OCI-LY7 (cell line): ENCODE data around the gene MACROD2. TPM values are rescaled to one million over a fixed set of nuclear protein-coding genes. Genes with fewer than 3 reads are reported as not detected.

Source experiments
- BruUV-seq: library from RNA; stranded (reverse); fragments of 400-500 nt; replicated peaks from 2 replicates; lab custom pipeline; 2021; lab: Mats Ljungman, UMichigan
- CTCF ChIA-PET: fragments of 300-600 bp; sonication (Branson Sonifier 250); formaldehyde crosslinking; loops from one replicate; lab custom pipeline; 2022; ENCODE audit warnings: antibody characterized with exemption; ENCODE audit not compliant: unreplicated experiment; lab: Charles Lee
- POLR2A ChIA-PET: fragments of 300-600 bp; sonication (Branson Sonifier 250); formaldehyde crosslinking; loops from one replicate; lab custom pipeline; 2022; ENCODE audit warnings: antibody characterized with exemption; lab: Charles Lee
- DNase-seq: peaks from one replicate; pipeline ENCODE4 v3.0.0-alpha.2; 2015; ENCODE audit warnings: low spot score
- H2AFZ ChIP-seq: fragments of 200-600 bp; sonication (generic), shearing (Covaris generic); 2 replicates; pipeline ENCODE4 v1.6.1; 2014; ENCODE audit warnings: mild to moderate bottlenecking, antibody characterized with exemption, low read length, moderate library complexity
- H3K27ac ChIP-seq: fragments of 200-600 bp; sonication (generic); 2 replicates; pipeline ENCODE4 v1.5.1; 2014; ENCODE audit warnings: mixed run types, low read depth, mild to moderate bottlenecking, moderate library complexity, low read length, inconsistent platforms; ENCODE audit not compliant: poor library complexity, severe bottlenecking
- H3K36me3 ChIP-seq: fragments of 200-600 bp; sonication (generic); 2 replicates; pipeline ENCODE4 v1.6.1; 2014; ENCODE audit warnings: mild to moderate bottlenecking, antibody characterized with exemption, low read length, moderate library complexity, mixed read lengths; ENCODE audit not compliant: insufficient read depth
- H3K4me1 ChIP-seq: fragments of 200-600 bp; sonication (generic); 2 replicates; pipeline ENCODE4 v1.5.1; 2014; ENCODE audit warnings: mild to moderate bottlenecking, low read length; ENCODE audit not compliant: insufficient read depth, poor library complexity, severe bottlenecking
- H3K4me2 ChIP-seq: fragments of 200-600 bp; sonication (generic); 2 replicates; pipeline ENCODE4 v1.6.1; 2014; ENCODE audit warnings: mild to moderate bottlenecking, low read length
- H3K4me3 ChIP-seq: fragments of 200-600 bp; sonication (generic); 2 replicates; pipeline ENCODE4 v1.5.1; 2014; ENCODE audit warnings: mild to moderate bottlenecking, low read depth, low read length; ENCODE audit not compliant: poor library complexity, severe bottlenecking
- H3K79me2 ChIP-seq: fragments of 200-600 bp; sonication (generic); 2 replicates; pipeline ENCODE4 v1.6.1; 2016; ENCODE audit warnings: low read depth, mild to moderate bottlenecking, low read length, moderate library complexity, mixed read lengths; ENCODE audit not compliant: insufficient read depth
- H3K9me2 ChIP-seq: fragments of 200-600 bp; sonication (generic); 2 replicates; pipeline ENCODE4 v1.6.1; 2016; ENCODE audit warnings: mild to moderate bottlenecking, low read length, mixed read lengths; ENCODE audit not compliant: insufficient read depth
- H3K9me3 ChIP-seq: fragments of 200-600 bp; sonication (generic); 2 replicates; pipeline ENCODE4 v1.6.1; 2014; ENCODE audit warnings: mild to moderate bottlenecking, mixed run types, low read length, mixed read lengths
- H4K20me1 ChIP-seq: fragments of 200-600 bp; sonication (generic); 2 replicates; pipeline ENCODE4 v1.6.1; 2014; ENCODE audit warnings: mild to moderate bottlenecking, antibody characterized with exemption, low read length, moderate library complexity, mixed read lengths; ENCODE audit not compliant: insufficient read depth
- CTCF ChIP-seq: fragments of 200-600 bp; sonication (generic); conservative IDR thresholded peaks from 2 replicates; pipeline ENCODE4 v1.5.1; 2014; ENCODE audit warnings: mild to moderate bottlenecking, antibody characterized with exemption, low read length, moderate library complexity, mixed read lengths
- EZH2phosphoT487 ChIP-seq: fragments of 200-600 bp; sonication (generic); IDR thresholded peaks from 2 replicates; pipeline ENCODE4 v1.6.1; 2018; ENCODE audit warnings: low read depth, borderline replicate concordance, mild to moderate bottlenecking, mixed run types, antibody characterized with exemption, low read length, moderate library complexity, mixed read lengths
- intact Hi-C: fragments of 100-400 bp; cut with micrococcal nuclease; formaldehyde crosslinking; loops from one replicate; pipeline ENCODE4 v1.10.0; 2022; ENCODE audit not compliant: unreplicated experiment
- total RNA-seq, 2 experiments: library from RNA; depleted of rRNA in 1 of 2; stranded (reverse); fragments of >200 nt in 1 of 2; shearing (Covaris generic) in 1 of 2; gene quantifications; 2 replicates each; pipeline ENCODE4 v1.2.3, GENCODE V29; 2014 to 2022

MACROD2 gene
- total RNA-seq, 2 experiments from 2014 or later: 0.09 to 4.5 TPM

DNA sequence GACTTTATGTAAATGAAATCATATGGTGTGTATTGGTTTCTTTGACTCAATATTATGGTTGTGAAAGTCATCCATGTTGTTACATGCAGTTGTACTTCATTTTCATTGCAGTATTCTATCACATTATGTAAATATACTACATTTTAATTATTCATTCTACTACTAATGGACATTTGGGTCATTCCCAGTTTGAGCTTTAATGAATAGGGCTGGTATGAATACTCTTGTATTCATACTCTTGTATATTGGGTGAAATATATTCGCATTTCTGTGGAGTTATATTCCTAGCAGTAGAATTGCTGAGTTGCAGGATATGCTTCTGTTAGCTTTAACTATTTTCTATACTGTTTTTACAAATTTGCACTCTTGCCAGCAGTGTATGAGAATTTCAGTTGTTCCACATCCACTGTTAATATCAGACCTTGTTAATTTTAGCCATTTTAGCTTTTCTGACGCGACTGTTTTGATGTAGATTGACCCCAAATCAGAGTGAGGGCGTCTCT lies 1633.6 kb downstream of the MACROD2 start:
- POLR2A ChIA-PET: no interaction called here
- Histone ChIP-seq H2AFZ (no peak overlapping the region), H3K27ac (no peak overlapping the region), H3K4me3 (no peak overlapping the region), H3K79me2 (no peaks in the 10 kb centered on the region), H3K4me2 (no peak overlapping the region), H3K9me2 (no peaks in the 10 kb centered on the region), H3K9me3 (no peaks in the 10 kb centered on the region), H3K4me1 (no peaks in the 10 kb centered on the region), H3K36me3 (no peaks in the 10 kb centered on the region), H4K20me1 (no peaks in the 10 kb centered on the region)
- CTCF ChIA-PET: no interaction called here
- TF ChIP-seq CTCF (no peak), EZH2phosphoT487 (no peak)
- no TSS peak for BruUV-seq
- no peak for DNase-seq
- intact Hi-C loops: no loop called here

DNA sequence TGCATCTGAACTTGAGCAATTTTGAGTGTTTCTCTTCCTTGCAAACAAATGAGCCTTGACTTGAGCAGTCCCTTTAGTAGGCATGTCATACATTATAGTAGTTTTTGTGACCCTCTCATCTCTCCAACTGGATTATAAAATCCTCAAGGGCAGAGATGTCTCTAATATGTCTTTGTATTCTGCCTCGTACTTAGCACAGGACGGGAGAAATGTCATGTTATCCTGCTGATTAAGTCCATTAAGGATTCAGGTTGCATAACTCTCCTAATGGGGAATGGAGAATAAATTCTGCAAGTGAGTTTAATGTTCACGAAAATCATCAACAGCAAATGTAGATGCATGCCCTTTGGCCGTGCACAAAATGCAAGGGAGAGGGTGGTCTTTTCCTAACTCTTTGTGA lies 1635.0 kb downstream of the MACROD2 start:
- no peaks in the 10 kb centered on the region for H3K36me3 ChIP-seq
- ChIA-PET CTCF (no interaction called here), POLR2A (no interaction called here)
- no peaks in the 10 kb centered on the region for H3K9me2 ChIP-seq
- DNase-seq: no peak
- no peaks in the 10 kb centered on the region for H3K79me2 ChIP-seq
- no peaks in the 10 kb centered on the region for H4K20me1 ChIP-seq
- no peaks in the 10 kb centered on the region for H3K9me3 ChIP-seq
- H2AFZ ChIP-seq: no peak overlapping the region
- H3K4me3 ChIP-seq: no peak overlapping the region
- H3K27ac ChIP-seq: no peak overlapping the region
- no TSS peak for BruUV-seq
- no peak overlapping the region for H3K4me2 ChIP-seq
- TF ChIP-seq EZH2phosphoT487: no peak
- no peak for TF ChIP-seq CTCF
- H3K4me1 ChIP-seq: no peaks in the 10 kb centered on the region
- intact Hi-C loops: no loop called here

GRCh38 chr20:15632680-15633079 lies 1637.4 kb downstream of the MACROD2 start:
- H3K27ac ChIP-seq: no peak overlapping the region
- TF ChIP-seq CTCF (no peak), EZH2phosphoT487 (no peak)
- H3K79me2 ChIP-seq: no peaks in the 10 kb centered on the region
- H3K36me3 ChIP-seq: no peaks in the 10 kb centered on the region
- ChIA-PET POLR2A (no interaction called here), CTCF (no interaction called here)
- H2AFZ ChIP-seq: no peak overlapping the region
- no peak overlapping the region for H3K4me2 ChIP-seq
- no TSS peak for BruUV-seq
- no peaks in the 10 kb centered on the region for H3K4me1 ChIP-seq
- H4K20me1 ChIP-seq: no peaks in the 10 kb centered on the region
- H3K9me2 ChIP-seq: no peaks in the 10 kb centered on the region
- no peaks in the 10 kb centered on the region for H3K9me3 ChIP-seq
- DNase-seq: no peak
- H3K4me3 ChIP-seq: no peak overlapping the region
- intact Hi-C loops: no loop called here
